HG03159 (cell line): ENCODE data around the gene SEMA3F.

Experiments
- ATAC-seq: cut with Tn5 transposase; IDR thresholded peaks from one replicate; pipeline ENCODE4 v1.9.1; 2021; ENCODE audit warnings: mild to moderate bottlenecking, moderate library complexity; ENCODE audit not compliant: unreplicated experiment

SEMA3F gene

DNA sequence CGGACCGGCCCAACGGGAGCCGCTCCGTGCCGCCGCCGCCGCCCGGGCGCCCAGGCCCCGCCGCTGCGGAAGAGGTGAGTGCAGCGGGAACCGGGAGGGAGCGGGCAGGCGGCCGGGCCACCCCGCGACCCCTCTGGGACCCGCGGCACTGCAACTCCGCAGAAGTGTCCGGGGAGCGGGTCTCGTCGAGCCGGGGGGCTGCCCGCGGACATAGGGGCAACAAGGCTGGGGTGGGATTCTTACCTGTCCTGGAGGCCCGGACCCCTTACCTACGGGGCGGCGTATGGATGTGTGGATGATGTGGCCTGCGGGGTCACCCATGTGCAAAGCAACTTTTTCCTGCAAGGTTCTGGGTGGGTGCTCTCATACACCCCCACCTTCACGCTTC, 361 bp downstream of the SEMA3F start:
- ATAC-seq: no peak

DNA sequence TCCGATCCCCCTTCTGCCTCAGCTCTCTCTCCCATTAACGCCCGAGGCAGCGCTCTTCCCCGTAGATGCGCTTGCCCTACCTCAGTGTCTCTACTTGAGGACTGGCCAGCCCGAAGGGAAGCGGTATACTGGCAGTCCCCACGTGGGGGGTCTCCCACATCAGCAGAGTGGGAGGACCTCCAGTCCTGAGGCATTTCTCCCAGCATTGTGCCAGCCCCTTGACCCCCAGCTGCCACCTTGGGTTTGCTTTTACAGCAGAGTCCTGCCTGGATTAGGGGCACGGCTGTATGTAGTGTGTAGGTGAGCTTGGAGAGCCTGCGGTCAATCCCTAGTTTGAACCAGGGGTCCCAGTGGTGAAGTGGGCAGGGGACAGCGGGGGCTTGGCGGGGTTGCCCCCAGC, 767 bp downstream of the SEMA3F start:
- ATAC-seq: no peak

DNA sequence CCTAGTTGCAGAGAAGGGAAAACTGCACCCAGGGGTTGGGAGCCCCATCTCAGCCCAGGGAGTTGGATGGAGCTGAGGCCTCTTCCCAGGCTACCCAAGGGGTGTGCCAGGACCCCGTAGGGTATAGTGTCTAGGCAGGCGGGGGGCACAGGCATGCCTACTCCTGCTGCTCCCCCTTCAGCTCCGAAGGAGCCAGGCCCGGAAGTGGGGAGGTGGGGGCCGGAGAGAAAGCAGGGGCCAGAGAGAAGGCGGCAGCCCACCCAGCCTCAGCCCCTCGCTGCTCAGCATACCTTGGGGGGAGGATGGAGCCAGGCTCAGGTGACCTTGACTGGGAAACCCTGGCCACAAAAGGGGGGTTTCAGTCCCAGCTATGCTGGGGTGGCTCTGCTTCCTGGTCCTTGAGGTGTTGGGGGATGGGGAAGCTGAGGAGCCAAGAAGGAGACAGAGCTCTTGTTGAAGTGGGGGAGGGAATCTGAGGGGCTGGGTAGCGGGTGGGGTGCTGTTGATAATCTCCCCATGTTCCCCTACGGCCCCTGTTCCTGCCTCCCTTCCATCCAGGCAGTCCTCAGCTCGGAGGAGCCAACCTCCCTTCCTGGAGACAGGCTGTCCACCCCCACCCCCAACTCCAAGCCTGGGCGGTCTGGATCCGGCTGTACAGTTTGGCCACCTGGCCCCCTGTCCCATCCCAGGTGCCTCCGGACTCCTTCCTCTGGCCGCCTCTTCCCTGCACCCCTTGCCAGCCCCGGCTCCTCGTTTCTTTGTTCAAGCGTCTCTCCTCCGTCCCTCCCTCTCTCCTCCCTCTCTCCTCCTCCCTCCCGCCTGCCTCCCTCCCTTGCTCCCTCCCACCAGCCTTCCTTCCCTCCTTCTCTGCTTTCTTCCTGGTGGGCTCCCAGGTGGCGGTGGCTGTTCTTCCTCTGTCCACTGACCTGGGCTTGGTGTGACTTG, 1.7 kb downstream of the SEMA3F start:
- no peak for ATAC-seq

DNA sequence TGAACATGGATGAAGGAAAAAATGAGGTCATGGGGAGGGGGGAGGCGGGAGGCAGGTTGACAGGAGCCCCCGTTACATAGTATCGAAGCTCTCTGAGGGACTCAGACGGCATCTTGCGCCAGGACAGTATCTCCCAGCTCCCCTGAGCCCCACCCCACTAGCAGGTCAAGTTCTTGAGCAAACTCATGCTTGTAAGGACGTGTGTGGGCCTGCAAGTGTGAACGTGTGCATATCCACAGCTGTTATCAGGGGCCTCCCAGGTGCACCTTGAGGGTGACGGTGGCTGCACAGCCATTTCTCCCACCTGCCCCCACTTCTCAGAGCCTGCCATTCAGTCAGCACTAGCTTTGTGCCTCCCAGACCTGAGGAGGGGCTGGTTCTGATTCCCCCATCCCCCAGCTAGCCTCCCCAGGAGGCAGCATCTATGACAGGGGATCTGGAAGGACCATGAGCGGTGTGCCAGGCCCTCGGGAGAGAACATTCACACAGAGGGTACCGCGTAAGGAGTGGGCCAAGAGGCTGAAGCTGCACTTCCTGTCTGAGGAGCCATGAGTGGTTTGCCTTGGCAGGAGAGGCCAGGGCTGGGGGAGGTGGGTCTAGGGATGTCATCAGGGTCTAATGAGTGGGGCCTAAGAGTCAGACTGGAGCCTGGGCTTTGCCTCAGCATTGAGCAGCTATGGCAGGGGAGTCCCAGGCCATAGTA, 2.9 kb downstream of the SEMA3F start:
- ATAC-seq: no peak

DNA sequence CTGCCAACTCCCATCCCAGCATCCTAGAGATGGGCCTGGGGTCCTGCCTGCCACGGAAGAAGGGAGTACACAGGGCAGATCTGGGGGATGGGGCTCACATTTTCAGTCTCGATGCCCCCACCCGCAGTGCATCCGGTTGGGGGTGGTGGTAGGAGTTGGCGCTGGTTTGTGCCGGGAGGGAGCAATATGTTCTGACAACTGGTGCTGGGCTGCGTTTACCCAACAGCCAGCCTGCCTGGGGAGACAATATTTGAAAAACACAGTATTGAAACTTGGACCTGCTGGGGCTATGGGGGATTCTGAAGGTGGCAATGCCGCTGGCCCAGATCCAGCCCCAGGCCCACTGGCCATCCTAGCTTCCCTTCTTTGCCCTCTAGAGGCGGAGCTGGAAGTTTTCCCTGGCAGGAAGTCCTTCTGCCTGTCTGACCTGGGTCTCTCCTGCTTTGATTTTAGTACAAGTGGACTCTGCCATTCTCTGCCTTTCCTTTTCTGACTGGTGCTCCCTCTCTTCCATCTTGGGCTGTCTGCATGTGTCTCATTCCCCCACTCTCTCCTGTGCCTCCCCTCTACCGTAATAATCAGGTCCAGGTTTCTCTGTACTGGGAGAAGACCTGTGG, 3.5 kb downstream of the SEMA3F start:
- no peak for ATAC-seq

DNA sequence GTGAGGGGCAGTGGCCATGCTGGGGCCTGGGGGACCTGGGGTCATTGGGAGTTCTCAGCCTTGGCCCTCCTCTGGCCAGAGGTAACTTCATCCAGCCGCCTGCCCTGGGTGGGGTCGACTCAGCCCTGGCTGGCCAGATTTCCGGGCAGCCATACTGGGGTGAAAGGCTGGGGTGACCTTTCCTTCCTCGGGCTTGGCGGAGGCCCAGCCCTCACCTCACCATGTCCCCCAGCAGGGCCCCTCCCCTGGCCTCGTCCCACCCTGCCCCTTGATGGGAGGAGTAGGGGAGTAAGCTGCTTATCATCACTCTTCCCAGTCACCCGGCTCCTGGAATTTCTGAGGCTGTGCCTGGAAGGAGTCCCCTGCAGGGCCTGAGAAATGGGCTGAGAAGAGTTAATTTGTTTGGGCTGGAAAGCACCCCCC, 5.4 kb downstream of the SEMA3F start:
- ATAC-seq: no peak

DNA sequence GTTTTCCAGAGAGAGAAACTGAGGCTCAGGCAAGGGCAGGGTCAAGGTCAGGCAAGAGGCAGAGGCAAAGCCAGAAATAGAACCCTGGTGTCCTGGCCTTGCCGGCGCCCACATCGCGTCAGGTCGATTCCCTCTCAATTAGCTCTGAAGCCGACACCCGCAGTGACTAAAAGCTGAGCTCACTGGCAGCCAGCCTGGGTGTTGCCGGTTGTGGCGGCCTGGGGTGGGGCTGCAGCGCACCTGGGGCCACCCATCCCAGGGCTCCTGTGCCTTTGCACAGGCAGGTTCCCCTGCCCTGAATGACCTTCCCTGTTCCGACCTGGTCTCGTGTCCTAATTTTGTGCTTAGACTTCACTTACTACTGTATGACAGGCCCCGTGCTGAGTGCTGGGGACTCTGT, 6.2 kb downstream of the SEMA3F start:
- ATAC-seq: no peak

DNA sequence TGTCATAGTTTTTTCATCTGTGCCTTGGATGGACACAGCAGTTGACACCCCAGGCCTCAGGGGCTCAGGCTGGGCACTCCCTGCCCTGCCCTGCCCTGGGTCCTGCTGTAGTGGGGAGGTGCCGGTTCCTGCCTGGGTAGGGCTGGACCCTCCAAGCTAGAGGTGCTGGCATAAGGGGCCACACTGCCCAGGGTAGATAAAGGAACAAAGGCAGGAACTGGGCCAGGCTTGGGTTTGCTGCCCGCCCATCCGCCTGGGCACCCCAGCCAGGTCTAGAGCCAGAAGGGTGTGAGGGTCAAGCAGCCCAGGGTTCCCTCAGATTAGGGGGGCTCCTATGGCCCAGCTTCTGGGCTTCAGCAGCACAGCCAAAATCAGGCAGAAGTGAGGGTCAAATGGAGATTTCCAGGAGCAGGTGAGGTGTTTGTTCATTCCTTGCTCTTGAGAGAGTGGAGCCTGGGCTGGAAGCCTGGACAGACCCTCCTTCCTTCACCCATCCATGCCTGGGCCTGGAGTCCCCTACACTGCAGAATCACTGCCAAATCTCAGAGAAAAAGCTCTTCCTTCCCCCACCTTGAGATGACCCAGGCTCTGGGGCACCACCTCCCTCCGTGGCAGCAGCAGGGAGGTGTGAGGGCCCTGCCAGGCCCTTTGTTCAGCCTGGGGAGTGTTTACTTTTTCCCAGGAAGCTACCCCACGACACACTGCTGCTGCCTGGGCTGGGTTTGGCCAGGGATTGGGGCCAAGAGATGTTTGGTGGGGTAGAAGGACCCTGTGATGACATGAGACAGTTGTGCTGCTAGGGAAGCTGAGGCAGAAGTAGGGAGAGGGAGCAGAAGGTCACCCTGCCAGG, 7.1 kb downstream of the SEMA3F start:
- no peak for ATAC-seq

DNA sequence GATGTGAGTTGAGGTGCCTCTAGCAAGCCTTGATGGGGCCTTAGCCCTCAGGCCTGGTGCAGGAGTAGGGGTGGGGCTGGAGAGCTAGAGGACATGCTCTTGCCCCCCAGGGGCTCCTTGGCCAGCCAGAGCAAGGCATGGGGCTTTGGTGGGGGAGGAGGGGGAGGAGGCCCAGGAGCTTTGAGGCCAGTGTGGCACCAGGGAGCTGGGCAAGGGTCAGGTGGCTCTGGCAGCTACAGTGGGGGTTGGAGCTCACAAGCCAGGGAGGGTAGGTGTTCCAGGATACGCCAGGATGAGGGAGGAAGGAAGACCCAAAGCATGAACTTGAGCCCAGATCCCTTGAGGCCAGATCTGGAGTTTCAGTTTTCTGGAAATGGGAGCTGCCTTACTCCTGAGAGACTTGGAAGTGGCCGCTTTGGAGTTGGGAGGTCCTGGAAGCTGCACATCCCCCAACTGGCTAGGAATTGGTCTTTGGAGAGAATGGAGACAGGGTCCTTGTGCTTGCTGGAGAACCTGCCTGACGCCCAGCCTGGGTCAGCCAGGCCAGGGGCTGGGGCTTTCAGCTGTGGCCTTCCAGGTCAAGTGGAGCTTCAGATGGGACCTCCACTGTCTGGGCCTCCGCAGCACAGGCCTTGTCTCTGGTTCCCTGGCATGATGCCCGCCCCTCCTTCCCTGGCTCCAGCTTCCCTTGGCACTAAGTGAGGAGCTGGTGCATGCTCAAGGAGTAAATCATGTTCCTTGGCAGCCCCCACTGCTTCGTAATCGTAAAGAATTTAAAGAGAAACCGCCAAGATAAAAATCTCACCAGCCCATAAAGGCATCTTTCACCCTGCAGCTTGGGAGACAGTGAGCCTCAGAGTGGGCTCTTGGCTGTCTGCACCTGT, 8.7 kb downstream of the SEMA3F start:
- no peak for ATAC-seq

DNA sequence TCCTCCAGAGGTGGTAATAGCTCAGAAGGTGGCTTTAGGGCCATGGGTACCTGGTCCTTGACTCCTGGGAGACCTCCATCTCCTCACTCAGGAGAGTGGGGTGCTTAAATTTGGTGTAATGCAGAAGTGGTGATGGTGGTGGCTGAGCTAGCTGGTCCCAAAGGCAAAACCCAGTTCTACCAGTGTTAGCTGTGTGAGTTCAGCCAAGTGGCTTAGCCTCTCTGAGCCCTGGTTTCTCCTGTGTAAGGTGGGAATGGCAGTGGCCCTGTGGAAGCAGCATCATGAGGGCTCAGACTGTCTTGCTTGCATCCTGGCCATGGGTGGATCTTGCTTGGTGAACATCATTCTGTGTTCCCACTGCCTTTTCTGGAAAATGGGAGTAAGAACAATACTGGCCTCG, 9.4 kb downstream of the SEMA3F start:
- ATAC-seq: no peak

DNA sequence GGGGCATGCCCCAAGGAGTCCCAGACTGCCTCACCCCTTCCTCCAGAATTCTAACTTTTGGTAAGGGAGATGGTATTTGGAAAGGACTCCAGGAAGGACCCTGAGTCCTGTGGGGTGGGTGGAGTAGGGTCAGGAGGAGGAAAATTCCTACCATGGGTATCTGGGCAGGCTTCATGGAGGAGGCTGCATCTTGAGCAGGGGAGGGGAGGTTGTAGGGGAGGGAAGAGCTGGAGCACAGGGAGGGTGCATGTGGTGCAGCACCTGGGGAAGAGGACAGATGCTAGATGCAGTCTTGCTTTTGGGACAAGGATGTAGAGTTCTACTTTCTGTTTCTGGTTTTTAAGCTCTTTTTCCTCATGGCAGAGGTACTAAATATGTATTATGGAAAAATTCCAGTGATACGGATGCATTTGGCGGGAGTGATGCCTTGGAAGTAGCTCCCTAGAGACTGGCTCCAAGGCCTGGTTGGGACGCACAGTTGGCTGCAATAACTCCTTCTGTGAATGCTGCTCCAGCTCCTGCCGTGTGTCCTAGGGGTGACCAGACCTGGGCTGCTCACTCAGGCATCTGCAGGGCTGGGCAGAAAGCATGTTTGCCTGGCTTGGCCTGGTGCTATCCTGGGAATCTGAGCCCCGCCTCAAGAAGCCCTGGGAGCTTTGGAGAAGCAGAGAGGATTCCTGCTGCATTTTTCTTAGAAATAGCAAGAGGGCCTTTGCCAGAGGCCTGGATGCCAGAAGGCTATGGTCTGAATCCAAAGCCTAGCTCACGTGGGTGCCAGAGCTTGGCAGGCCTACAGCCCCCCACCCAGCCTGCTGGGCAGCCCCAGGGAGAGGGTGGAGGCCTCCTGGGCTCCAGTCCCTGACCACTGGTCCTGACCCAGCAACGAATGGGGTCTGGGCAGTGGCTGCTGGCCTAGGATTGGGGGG, 10.1 kb downstream of the SEMA3F start:
- ATAC-seq: no peak

DNA sequence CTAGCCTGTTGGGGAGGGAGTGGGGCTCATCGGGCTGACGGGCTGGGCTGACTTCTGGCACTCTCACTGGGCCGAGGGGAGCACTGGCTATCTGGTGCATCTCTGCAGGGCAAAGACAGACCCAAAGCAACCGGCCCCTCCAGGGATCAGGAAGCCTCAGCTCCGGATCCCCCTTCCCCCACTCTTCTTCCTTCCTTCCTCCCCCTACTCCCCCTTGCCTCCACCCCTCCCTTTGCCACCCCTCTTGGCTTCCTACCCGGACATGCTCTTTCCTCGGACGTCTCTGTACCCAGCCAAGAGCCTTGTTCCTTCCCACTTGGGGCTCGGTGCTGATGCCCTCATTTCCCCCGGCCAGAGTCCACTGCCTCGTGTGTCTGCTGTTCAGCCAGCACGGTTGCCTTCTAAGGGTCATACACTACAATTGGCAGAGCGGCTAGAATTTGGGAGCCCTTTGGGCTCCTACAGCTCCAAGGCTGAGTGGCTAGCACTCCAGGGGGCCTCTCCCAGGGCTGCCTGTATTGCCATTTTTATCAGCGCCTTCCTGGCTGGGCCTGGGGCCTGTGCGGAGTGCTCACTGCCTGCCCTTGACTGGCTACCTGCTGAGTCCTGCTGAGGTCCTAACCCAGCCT, 10.9 kb downstream of the SEMA3F start:
- no peak for ATAC-seq

DNA sequence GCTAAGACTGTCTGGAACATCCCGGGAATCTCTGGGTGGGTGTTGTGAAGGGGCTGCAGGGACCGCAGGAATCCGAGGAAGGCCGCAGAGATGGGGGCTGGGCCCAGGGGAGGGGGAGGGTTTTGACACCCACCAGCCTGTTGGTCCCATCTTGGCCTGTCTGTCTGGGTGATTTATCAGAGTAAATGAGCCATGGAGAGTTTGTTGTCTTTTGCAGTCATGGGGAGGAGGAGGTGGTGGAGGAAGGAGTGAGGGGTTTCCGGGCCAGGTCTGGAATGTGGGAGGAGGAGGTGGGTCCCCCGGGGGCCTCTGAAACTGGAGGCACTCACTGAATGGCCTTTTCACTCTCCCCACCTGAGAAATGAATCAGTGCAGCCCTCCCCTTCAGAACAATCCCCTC, 11.5 kb downstream of the SEMA3F start:
- no peak for ATAC-seq

DNA sequence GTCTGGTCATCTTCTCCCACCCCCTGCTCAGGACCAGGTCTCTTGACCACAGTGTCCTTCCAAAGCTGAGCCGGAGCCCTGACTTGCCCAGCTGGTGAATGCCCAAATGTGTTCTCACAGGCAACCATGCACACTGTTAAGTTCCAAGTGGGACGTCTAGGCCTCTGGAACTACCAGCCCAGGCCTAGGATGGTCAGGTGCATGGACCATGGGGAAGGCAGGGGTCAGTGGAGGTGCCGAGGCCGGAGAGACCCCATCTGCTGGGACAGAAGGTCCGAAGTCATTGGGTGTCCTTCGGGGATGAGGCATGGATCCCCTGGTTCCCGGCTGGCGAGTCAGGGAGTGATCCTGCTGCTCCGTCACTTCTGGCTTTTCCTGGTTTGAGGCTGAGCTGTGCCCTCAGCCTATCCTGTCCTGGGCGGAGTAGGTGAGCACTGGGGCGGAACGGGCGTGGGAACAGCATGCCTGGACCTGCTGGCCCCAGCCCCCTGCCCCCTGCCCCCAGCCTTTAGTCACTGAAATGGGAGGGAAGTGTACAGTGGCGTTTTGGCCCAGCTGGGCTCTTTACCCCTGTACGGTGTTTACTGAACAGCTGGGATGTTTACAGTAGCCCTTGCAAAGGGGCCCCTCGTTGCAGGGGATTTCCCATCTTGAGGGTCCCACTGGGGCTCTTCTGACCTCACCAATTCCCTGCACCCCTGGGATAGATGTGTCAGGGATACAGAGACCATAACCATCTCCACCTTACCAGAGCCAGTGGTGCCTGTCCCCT, 12.1 kb downstream of the SEMA3F start:
- ATAC-seq: no peak

DNA sequence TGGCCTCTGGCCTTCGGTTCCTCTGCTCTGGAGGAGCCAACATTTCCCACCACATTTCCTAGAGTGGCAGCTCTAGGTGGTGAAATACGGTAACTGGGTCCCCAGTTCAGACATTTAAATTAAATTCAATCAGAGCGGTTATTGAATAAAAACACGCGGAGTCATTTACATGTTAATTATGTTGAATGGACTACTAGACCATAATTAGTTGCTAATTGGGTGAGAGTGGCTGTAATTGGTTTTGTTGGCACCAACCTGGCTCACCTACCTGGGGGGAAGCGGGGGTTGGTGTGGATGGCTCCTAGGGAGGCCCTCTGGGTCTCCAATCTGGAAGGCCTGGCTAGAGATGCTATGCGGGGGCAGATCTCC, 12.7 kb downstream of the SEMA3F start:
- ATAC-seq: no peak

DNA sequence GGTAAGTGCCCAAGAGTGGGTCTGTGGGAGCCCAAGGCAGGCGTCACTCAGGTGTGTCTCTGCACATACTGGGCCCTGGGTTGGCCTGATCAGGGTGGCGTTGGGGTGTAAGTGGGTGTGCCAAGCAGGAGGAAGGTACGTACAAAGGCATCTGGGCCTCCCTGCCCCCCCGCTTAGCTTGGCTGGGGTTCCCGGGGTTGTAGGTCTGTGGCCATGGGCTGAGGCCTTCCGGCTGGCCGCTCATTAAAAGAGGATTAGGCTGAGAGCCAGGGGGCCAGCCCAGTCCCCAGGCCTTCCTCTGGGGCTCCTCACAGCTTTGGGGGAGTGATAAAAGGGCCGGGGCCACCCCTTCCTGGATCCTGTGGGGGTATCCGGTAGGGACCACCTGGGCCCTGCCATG, 13.3 kb downstream of the SEMA3F start:
- no peak for ATAC-seq

DNA sequence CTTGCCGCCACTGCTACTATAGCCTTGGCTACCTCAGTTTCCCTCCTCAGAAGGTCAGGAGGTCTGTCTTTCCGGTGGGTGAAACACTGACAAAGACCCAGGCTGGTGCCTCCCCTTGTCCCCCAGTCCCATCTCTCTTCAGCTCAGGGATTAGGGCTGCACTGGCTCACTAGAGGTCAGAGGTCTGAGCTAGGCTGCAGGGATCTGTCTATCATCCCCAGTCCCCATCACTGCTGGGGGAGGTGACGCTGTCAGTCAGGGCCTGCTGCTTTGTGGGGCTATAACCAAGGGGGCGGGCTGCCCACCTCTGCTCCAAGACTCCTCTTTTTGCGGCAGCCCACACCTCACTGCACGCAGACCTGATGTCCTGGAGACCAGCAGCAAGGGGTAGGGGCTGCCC, 13.7 kb downstream of the SEMA3F start:
- ATAC-seq: no peak
